MCF 10A (cell line): ENCODE measurements around the gene TLE5. TPM values are rescaled to one million over a fixed set of nuclear protein-coding genes. Genes with fewer than 3 reads are reported as not detected.
"Not testable (repeated sequence)": the region's sequence is repeated elsewhere in the genome, so short reads cannot be mapped to it uniquely, and the experiment has no call there.

Source experiments
- BruUV-seq: library from RNA; stranded (reverse); fragments of 400-500 nt; replicated peaks from 2 replicates; lab custom pipeline; 2021; lab: Mats Ljungman, UMichigan
- CTCF ChIA-PET: fragments of 300-600 bp; sonication (Branson Sonifier 250); formaldehyde crosslinking; extraction: SDS; loops from one replicate; lab custom pipeline; 2021; ENCODE audit warnings: antibody characterized with exemption, inconsistent platforms; lab: Yijun Ruan, JAX
- POLR2A ChIA-PET: fragments of 300-600, 350-650 bp; sonication (Branson Sonifier 250); formaldehyde crosslinking; extraction: SDS; loops from one replicate; lab custom pipeline; 2020; ENCODE audit warnings: antibody characterized with exemption, inconsistent platforms; lab: Yijun Ruan, JAX
- DNase-seq: peaks from one replicate; pipeline ENCODE4 v3.0.0-alpha.2; 2018; ENCODE audit not compliant: unreplicated experiment
- H3K27ac Mint-ChIP-seq: one replicate; pipeline ENCODE4 v1.8.0; 2022; ENCODE audit warnings: mild to moderate bottlenecking, low read depth, mixed read lengths; ENCODE audit not compliant: unreplicated experiment
- H3K27me3 Mint-ChIP-seq: one replicate; pipeline ENCODE4 v1.8.0; 2022; ENCODE audit warnings: mixed read lengths; ENCODE audit not compliant: insufficient read depth, unreplicated experiment
- H3K36me3 Mint-ChIP-seq: one replicate; pipeline ENCODE4 v1.8.0; 2022; ENCODE audit warnings: mild to moderate bottlenecking, moderate library complexity, mixed read lengths; ENCODE audit not compliant: insufficient read depth, unreplicated experiment
- H3K4me1 Mint-ChIP-seq: one replicate; pipeline ENCODE4 v1.8.0; 2022; ENCODE audit warnings: mixed read lengths; ENCODE audit not compliant: insufficient read depth, unreplicated experiment
- H3K4me3 Mint-ChIP-seq: one replicate; pipeline ENCODE4 v1.8.0; 2022; ENCODE audit warnings: mild to moderate bottlenecking, moderate library complexity, mixed read lengths; ENCODE audit not compliant: unreplicated experiment
- H3K9me3 Mint-ChIP-seq: one replicate; pipeline ENCODE4 v1.8.0; 2022; ENCODE audit warnings: mixed read lengths; ENCODE audit not compliant: unreplicated experiment
- intact Hi-C: fragments of 100-400 bp; cut with micrococcal nuclease; formaldehyde crosslinking; loops from 2 replicates; pipeline ENCODE4 v1.14.1; 2022
- total RNA-seq: library from RNA; stranded (reverse); gene quantifications from 2 replicates; pipeline ENCODE4 v1.2.3, GENCODE V29; 2022
- TF ChIP-seq, protein P1 (sequence below): fragments of 200-600 bp; IDR thresholded peaks from one replicate; pipeline ENCODE4 v1.8.0; 2022; ENCODE audit warnings: antibody characterized with exemption, mild to moderate bottlenecking; ENCODE audit not compliant: unreplicated experiment

The TLE5 gene
- total RNA-seq, 1 experiment from 2014 or later: 266 TPM

DNA sequence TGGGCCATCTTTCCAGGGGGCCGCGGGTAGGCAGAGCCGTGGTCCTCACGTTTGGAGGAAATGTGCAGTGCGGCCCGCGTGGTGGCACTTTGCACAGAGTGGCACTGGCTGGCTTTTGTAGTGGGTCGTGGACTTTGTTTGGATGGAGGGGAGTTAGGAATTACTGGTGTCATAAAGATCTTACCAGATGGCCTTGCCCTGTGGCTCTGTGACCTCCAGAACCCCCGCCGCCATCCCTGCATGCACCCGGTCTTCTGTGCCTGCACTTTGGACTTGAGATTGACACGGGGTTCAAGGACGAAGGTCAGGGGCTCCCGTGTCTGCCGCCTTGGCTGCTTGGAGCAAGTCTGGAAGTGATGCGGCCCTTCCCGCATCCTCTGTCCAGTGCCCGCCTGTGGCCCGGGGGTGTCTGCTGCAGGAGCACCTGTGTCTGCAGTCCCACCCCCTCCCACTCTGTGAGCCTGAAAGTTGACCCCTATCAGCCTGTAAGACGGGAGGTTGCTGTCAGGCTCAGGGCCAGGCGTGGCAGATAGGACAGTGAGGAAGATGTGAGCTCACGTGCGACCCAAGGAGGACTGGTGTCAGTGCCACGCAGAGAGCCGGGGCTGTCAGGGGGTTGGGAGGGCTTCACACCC, 34.1 kb upstream of the TLE5 start:
- intact Hi-C loops: no loop called here
- POLR2A ChIA-PET: interaction anchor here (1.0 to 4.0 kb wide), 7 partner anchors 34 to 196 kb away, joined by 3 to 16 read pairs (median 4); partner anchors contain the start of genes TLE5 and ZNF57
- H3K36me3 Mint-ChIP-seq: no peaks in the 10 kb centered on the region
- H3K27me3 Mint-ChIP-seq: no peaks in the 10 kb centered on the region
- H3K4me1 Mint-ChIP-seq: peaks cover 24% of the 10 kb centered on the region
- H3K27ac Mint-ChIP-seq: peak overlapping the region; percentile 88
- TF ChIP-seq, protein P1, sequence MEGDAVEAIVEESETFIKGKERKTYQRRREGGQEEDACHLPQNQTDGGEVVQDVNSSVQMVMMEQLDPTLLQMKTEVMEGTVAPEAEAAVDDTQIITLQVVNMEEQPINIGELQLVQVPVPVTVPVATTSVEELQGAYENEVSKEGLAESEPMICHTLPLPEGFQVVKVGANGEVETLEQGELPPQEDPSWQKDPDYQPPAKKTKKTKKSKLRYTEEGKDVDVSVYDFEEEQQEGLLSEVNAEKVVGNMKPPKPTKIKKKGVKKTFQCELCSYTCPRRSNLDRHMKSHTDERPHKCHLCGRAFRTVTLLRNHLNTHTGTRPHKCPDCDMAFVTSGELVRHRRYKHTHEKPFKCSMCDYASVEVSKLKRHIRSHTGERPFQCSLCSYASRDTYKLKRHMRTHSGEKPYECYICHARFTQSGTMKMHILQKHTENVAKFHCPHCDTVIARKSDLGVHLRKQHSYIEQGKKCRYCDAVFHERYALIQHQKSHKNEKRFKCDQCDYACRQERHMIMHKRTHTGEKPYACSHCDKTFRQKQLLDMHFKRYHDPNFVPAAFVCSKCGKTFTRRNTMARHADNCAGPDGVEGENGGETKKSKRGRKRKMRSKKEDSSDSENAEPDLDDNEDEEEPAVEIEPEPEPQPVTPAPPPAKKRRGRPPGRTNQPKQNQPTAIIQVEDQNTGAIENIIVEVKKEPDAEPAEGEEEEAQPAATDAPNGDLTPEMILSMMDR: no peak
- CTCF ChIA-PET: interaction anchor here (0.7 to 2.8 kb wide), 5 partner anchors 12 to 145 kb away, joined by 3 to 11 read pairs (median 5); no protein-coding TSS in a partner anchor
- DNase-seq: no peak
- H3K4me3 Mint-ChIP-seq: peak overlapping the region; percentile 93
- TSS peak; percentile 31 for BruUV-seq
- no peaks in the 10 kb centered on the region for H3K9me3 Mint-ChIP-seq

DNA sequence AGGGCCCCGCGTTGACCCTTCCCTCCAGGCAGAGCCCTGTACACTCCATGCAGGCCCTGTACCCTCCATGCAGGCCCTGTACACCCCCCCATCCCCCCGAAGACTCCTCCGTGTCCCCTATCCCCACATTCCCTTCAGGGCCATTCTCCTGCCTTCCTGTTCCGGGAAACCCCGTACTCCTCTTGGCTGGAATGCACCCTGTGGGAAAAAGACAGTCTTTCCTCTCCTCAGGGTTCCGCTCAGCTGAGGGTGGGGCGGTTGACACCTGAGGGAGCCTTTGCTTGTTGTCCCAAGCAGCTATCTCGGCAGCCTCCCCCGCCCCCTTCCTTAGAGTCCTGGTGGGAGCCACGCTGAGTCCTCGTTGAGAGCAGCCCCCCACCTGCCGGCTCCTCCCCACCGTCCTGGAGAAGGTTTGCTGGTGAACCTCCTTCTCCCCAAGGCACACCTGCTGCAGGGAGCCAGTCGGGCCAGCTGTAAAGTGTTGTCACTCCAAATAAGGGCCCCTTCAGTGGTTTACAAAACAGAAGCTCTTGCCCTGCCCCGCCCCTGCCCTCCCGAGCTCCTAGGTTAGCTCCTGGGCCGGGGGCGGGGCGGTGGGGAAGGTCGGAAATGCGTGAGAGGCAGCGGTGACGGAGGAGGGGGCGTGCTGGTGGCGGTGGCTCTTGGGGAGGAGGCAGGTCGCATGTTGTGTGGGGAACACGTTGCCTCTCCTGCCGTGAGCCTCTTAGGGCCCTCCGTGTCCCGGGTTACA, 33.3 kb upstream of the TLE5 start:
- H3K27ac Mint-ChIP-seq: peak overlapping the region; percentile 88
- ChIA-PET CTCF (interaction anchor here (0.6 to 1.3 kb wide), 3 partner anchors 8 to 144 kb away, joined by 3 to 7 read pairs (median 5); no protein-coding TSS in a partner anchor), POLR2A (interaction anchor here (0.6 to 4.0 kb wide), 7 partner anchors 33 to 554 kb away, joined by 3 to 16 read pairs (median 4); partner anchors contain the start of gene TLE5)
- no peaks in the 10 kb centered on the region for H3K36me3 Mint-ChIP-seq
- peaks cover 24% of the 10 kb centered on the region for H3K4me1 Mint-ChIP-seq
- intact Hi-C loops: no loop called here
- no TSS peak for BruUV-seq
- no peaks in the 10 kb centered on the region for H3K27me3 Mint-ChIP-seq
- no peaks in the 10 kb centered on the region for H3K9me3 Mint-ChIP-seq
- TF ChIP-seq, protein P1: no peak
- peak overlapping the region; percentile 93 for H3K4me3 Mint-ChIP-seq
- DNase-seq: peak; percentile 31

DNA sequence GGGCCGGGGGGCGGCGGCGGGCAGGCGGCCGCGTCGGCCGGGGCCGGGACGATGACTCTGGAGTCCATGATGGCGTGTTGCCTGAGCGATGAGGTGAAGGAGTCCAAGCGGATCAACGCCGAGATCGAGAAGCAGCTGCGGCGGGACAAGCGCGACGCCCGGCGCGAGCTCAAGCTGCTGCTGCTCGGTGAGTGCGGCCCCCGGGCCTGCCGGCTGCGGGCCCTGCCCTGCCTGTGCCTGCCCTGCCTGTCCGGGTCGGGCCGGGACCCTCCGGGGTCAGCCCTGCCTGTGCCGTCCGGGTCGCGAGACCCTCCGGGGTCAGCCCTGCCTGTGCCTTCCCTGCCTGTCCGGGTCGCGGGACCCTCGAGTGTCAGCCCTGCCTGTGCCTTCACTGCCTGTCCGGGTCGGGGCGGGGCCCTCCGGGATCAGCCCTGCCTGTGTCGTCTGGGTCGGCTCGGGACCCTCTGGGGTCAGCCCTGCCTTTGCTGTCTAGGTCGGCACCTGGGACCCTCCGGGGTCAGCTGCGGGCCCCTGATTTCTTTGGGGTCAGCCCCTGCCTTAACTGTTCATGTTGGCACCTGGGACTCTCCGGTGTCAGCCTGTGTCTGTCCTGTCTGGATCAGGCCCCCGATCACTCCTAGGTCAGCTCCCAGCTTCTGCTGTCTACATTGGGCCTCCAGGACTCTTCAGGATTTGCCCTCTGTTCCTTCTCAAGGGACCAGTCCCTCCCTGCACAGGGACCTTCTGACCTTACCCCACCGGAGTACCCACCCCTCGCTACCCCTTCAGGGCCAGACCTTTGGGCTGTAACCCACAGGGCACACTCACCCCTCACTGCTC, 32.5 kb upstream of the TLE5 start:
- Mint-ChIP-seq H3K27me3 (no peaks in the 10 kb centered on the region), H3K4me3 (peak overlapping the region; percentile 93), H3K9me3 (no peaks in the 10 kb centered on the region), H3K27ac (peak overlapping the region; percentile 88), H3K4me1 (peaks cover 24% of the 10 kb centered on the region), H3K36me3 (no peaks in the 10 kb centered on the region)
- POLR2A ChIA-PET: interaction anchor here (0.9 to 4.0 kb wide), 3 partner anchors 68 to 144 kb away, joined by 3 to 16 read pairs (median 4); no protein-coding TSS in a partner anchor
- peak; percentile 25 for DNase-seq
- no TSS peak for BruUV-seq
- intact Hi-C loops: loop anchor here (1.0 kb wide), 1 partner anchor 13 kb away; no protein-coding TSS in a partner anchor
- CTCF ChIA-PET: interaction anchor here (1.1 to 1.3 kb wide), 2 partner anchors 14 to 143 kb away, joined by 5 to 7 read pairs; no protein-coding TSS in a partner anchor
- TF ChIP-seq, protein P1: no peak

DNA sequence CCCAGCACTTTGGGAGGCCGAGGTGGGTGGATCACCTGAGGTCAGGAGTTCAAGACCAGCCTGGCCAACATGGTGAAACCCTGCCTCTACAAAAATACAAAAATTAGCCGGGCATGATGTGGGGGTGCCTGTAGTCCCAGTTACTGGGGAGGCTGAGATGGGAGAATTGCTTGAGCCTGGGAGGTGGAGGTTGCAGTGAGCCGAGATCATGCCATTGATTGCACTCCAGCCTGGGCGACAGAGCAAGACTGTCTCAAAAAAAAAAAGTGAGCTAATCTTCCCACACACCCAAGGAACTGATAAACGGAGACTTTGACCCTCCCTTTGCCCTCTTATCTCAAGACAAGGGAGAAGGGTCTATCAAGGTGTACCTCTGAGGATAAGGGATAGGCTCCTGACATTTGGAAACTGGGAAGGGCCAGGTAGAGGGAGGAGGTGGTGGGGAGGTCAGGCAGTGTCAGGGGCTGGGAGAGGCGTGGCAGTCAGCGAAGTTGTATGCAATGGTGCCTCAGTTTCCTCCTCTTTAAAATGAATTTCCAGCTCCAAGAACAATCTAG, 27.1 kb upstream of the TLE5 start:
- H3K27me3 Mint-ChIP-seq, H3K4me3 Mint-ChIP-seq, DNase-seq, H3K36me3 Mint-ChIP-seq, H3K9me3 Mint-ChIP-seq, POLR2A ChIA-PET, H3K27ac Mint-ChIP-seq, BruUV-seq, intact Hi-C loops, H3K4me1 Mint-ChIP-seq: not testable (repeated sequence)
- CTCF ChIA-PET: interaction anchor here (0.6 kb wide), 2 partner anchors 13 to 136 kb away, joined by 3 to 4 read pairs; no protein-coding TSS in a partner anchor
